WTC11 (cell line): ENCODE results near the gene DAAM2. TPM values are rescaled to one million over a fixed set of nuclear protein-coding genes. Genes with fewer than 3 reads are reported as not detected.

Experiments used
- ATAC-seq: fragments of 200-7000 bp; cut with Tn5 transposase; 2 replicates; pipeline ENCODE4 v1.10.0; 2021; ENCODE audit warnings: mild to moderate bottlenecking, moderate library complexity
- CTCF ChIA-PET: fragments of 300-600 bp; sonication (Branson Sonifier 250); formaldehyde crosslinking; loops from one replicate; lab custom pipeline; 2021; ENCODE audit warnings: antibody characterized with exemption; lab: Charles Lee
- POLR2A ChIA-PET: fragments of 350-600 bp; sonication (Branson Sonifier 250); formaldehyde crosslinking; loops from one replicate; lab custom pipeline; 2021; ENCODE audit warnings: antibody characterized with exemption; lab: Charles Lee
- DNase-seq: peaks from one replicate; pipeline ENCODE4 v3.0.0; 2021; ENCODE audit warnings: low spot score
- H3K27ac Mint-ChIP-seq: 2 replicates; pipeline ENCODE4 v1.8.0; 2021; ENCODE audit warnings: mixed read lengths
- H3K27me3 Mint-ChIP-seq: 2 replicates; pipeline ENCODE4 v1.8.0; 2021; ENCODE audit warnings: low read depth, mild to moderate bottlenecking, moderate library complexity, mixed read lengths
- H3K36me3 Mint-ChIP-seq: 2 replicates; pipeline ENCODE4 v1.8.0; 2021; ENCODE audit warnings: mixed read lengths
- H3K4me1 Mint-ChIP-seq: 2 replicates; pipeline ENCODE4 v1.8.0; 2022; ENCODE audit warnings: mixed read lengths
- H3K4me3 Mint-ChIP-seq: 2 replicates; pipeline ENCODE4 v1.8.0; 2021; ENCODE audit warnings: mild to moderate bottlenecking, moderate library complexity, mixed read lengths
- H3K9me3 Mint-ChIP-seq: 2 replicates; pipeline ENCODE4 v1.8.0; 2021; ENCODE audit warnings: mixed read lengths
- ARID4B ChIP-seq: sonication (generic); formaldehyde crosslinking; IDR thresholded peaks from 2 replicates; pipeline ENCODE4 v1.8.0; 2023; ENCODE audit warnings: missing genetic modification reagents, mild to moderate bottlenecking, borderline replicate concordance
- CREM ChIP-seq: sonication (generic); formaldehyde crosslinking; IDR thresholded peaks from 2 replicates; pipeline ENCODE4 v1.8.1; 2022; ENCODE audit warnings: mild to moderate bottlenecking, missing genetic modification reagents, moderate library complexity
- CTCF ChIP-seq: fragments of 200-600 bp; IDR thresholded peaks from 2 replicates; pipeline ENCODE4 v1.8.0; 2022; ENCODE audit warnings: antibody characterized with exemption
- E2F1 ChIP-seq: sonication (generic); formaldehyde crosslinking; IDR thresholded peaks from 2 replicates; pipeline ENCODE4 v1.8.0; 2022; ENCODE audit warnings: mild to moderate bottlenecking, missing genetic modification reagents
- ETV6 ChIP-seq: sonication (generic); formaldehyde crosslinking; IDR thresholded peaks from 2 replicates; pipeline ENCODE4 v1.8.1; 2022; ENCODE audit warnings: mild to moderate bottlenecking, missing genetic modification reagents
- GABPB1 ChIP-seq: sonication (generic); formaldehyde crosslinking; IDR thresholded peaks from 2 replicates; pipeline ENCODE4 v1.8.1; 2023; ENCODE audit warnings: mild to moderate bottlenecking, missing genetic modification reagents
- GTF2I ChIP-seq: fragments of 250-450 bp; sonication (Bioruptor Pico); conservative IDR thresholded peaks from 2 replicates; pipeline ENCODE4 v1.4.0; 2021; ENCODE audit warnings: mild to moderate bottlenecking
- MAX ChIP-seq: sonication (generic); formaldehyde crosslinking; IDR thresholded peaks from 2 replicates; pipeline ENCODE4 v1.8.0; 2022; ENCODE audit warnings: mild to moderate bottlenecking, missing genetic modification reagents
- MXD4 ChIP-seq: fragments of 250-450 bp; sonication (Bioruptor Pico); IDR thresholded peaks from 2 replicates; pipeline ENCODE4 v1.8.0; 2021; ENCODE audit warnings: mild to moderate bottlenecking, moderate library complexity, borderline replicate concordance
- NFATC4 ChIP-seq: fragments of 250-450 bp; sonication (Bioruptor Pico); IDR thresholded peaks from 2 replicates; pipeline ENCODE4 v1.9.0; 2021; ENCODE audit warnings: mild to moderate bottlenecking
- OVOL2 ChIP-seq: fragments of 250-450 bp; sonication (Bioruptor Pico); IDR thresholded peaks from 2 replicates; pipeline ENCODE4 v1.9.0; 2021; ENCODE audit warnings: mild to moderate bottlenecking, borderline replicate concordance
- PRDM15 ChIP-seq: sonication (generic); formaldehyde crosslinking; IDR thresholded peaks from 2 replicates; pipeline ENCODE4 v1.8.0; 2022; ENCODE audit warnings: missing genetic modification reagents
- RELA ChIP-seq: sonication (generic); formaldehyde crosslinking; IDR thresholded peaks from 2 replicates; pipeline ENCODE4 v1.8.1; 2022; ENCODE audit warnings: missing genetic modification reagents, mild to moderate bottlenecking, borderline replicate concordance
- TEAD1 ChIP-seq: sonication (generic); formaldehyde crosslinking; IDR thresholded peaks from 2 replicates; pipeline ENCODE4 v1.8.0; 2022; ENCODE audit warnings: mild to moderate bottlenecking, missing genetic modification reagents
- ZNF219 ChIP-seq: sonication (generic); formaldehyde crosslinking; IDR thresholded peaks from 2 replicates; pipeline ENCODE4 v1.8.0; 2023; ENCODE audit warnings: missing genetic modification reagents, mild to moderate bottlenecking, borderline replicate concordance
- total RNA-seq: library from RNA; stranded (reverse); gene quantifications from 3 replicates; pipeline ENCODE4 v1.2.3, GENCODE V29; 2021

Gene DAAM2
- total RNA-seq, 1 experiment from 2014 or later = 2.0 TPM

- DNase-seq (peak; percentile 74), ATAC-seq (peak; percentile 91)
- CTCF ChIA-PET = interaction anchor here (0.5 to 4.1 kb wide), 12 partner anchors 18 to 543 kb away, joined by 3 to 20 read pairs (median 4); no protein-coding TSS in a partner anchor
- POLR2A ChIA-PET = interaction anchor here (0.6 kb wide), 1 partner anchor 89 kb away, joined by 3 read pairs; no protein-coding TSS in a partner anchor
- Mint-ChIP-seq H3K9me3 (no peaks in the 10 kb centered on the region), H3K27me3 (no peaks in the 10 kb centered on the region; the same call in 1 of the 2 replicates), H3K27ac (no peak overlapping the region), H3K4me3 (no peak overlapping the region), H3K4me1 (peaks cover 8% of the 10 kb centered on the region), H3K36me3 (no peaks in the 10 kb centered on the region)
- TF ChIP-seq MAX (0 out of 2 replicates have a peak, but pooled peaks have one; percentile 31), ZNF219 (CRISPR knock-in tag) (no peak), CTCF (peak; percentile 60), NFATC4 (no peak), PRDM15 (peak; percentile 84), OVOL2 (no peak), ETV6 (CRISPR knock-in tag) (peak; percentile 35; the same call in 1 of the 2 replicates), TEAD1 (CRISPR knock-in tag) (no peak)
Observed at GRCh38 chr6:39892490-39893129, 100.4 kb downstream of the DAAM2 start.

GRCh38 chr6:39893286-39893685 lies 101.1 kb downstream of the DAAM2 start:
- Mint-ChIP-seq H3K4me3 (no peak overlapping the region), H3K9me3 (no peaks in the 10 kb centered on the region), H3K36me3 (no peaks in the 10 kb centered on the region), H3K4me1 (peaks cover 15% of the 10 kb centered on the region), H3K27ac (no peak overlapping the region), H3K27me3 (no peaks in the 10 kb centered on the region; the same call in 1 of the 2 replicates)
- DNase-seq (no peak), ATAC-seq (no peak)
- POLR2A ChIA-PET = interaction anchor here (0.6 kb wide), 1 partner anchor 90 kb away, joined by 3 read pairs; no protein-coding TSS in a partner anchor
- CTCF ChIA-PET = interaction anchor here (0.5 to 4.1 kb wide), 10 partner anchors 17 to 544 kb away, joined by 3 to 20 read pairs (median 4); no protein-coding TSS in a partner anchor
- TF ChIP-seq RELA (CRISPR knock-in tag) (no peak), MAX (no peak), GABPB1 (no peak), GTF2I (CRISPR knock-in tag) (no peak), ZNF219 (CRISPR knock-in tag) (no peak)

- CTCF ChIA-PET = no interaction called here
- H3K27ac Mint-ChIP-seq = no peak overlapping the region
- POLR2A ChIA-PET = no interaction called here
- no peak overlapping the region for H3K4me3 Mint-ChIP-seq
- no peaks in the 10 kb centered on the region for H3K9me3 Mint-ChIP-seq
- no peaks in the 10 kb centered on the region for H3K36me3 Mint-ChIP-seq
- no peaks in the 10 kb centered on the region; the same call in none of the 2 replicates for H3K27me3 Mint-ChIP-seq
- H3K4me1 Mint-ChIP-seq = peaks cover 27% of the 10 kb centered on the region
- no peak for ATAC-seq
- no peak for DNase-seq
- TF ChIP-seq E2F1 (CRISPR knock-in tag) (no peak), CTCF (no peak), CREM (CRISPR knock-in tag) (no peak), ARID4B (CRISPR knock-in tag) (no peak), MXD4 (CRISPR knock-in tag) (no peak)
Observed at GRCh38 chr6:39896701-39897100, 104.5 kb downstream of the DAAM2 start.
